Type B pancreatic cell (in vitro differentiated cells): ENCODE data around the gene TOE1. TPM values are rescaled to one million over a fixed set of nuclear protein-coding genes. Genes with fewer than 3 reads are reported as not detected.
A peak's percentile ranks its signal among the peaks of the same experiment; 100 is the strongest.

Source experiments
- DNase-seq: peaks from one replicate; pipeline ENCODE4 v3.0.0; 2021; ENCODE audit warnings: mixed read lengths; ENCODE audit not compliant: unreplicated experiment; ENCODE audit errors: extremely low spot score
- H3K27ac Mint-ChIP-seq: 2 replicates; pipeline ENCODE4 v1.8.0; 2021; ENCODE audit warnings: mild to moderate bottlenecking, mixed read lengths
- H3K27me3 Mint-ChIP-seq: 2 replicates; pipeline ENCODE4 v1.8.0; 2021; ENCODE audit warnings: mixed read lengths
- H3K36me3 Mint-ChIP-seq: 2 replicates; pipeline ENCODE4 v1.8.0; 2021; ENCODE audit warnings: mixed read lengths
- H3K4me1 Mint-ChIP-seq: one replicate; pipeline ENCODE4 v1.8.0; 2021; ENCODE audit warnings: mixed read lengths; ENCODE audit not compliant: unreplicated experiment
- H3K4me3 Mint-ChIP-seq: 2 replicates; pipeline ENCODE4 v1.8.0; 2021; ENCODE audit warnings: mild to moderate bottlenecking, mixed read lengths
- H3K9me3 Mint-ChIP-seq: 2 replicates; pipeline ENCODE4 v1.8.0; 2021; ENCODE audit warnings: mixed read lengths
- total RNA-seq: library from RNA; stranded (reverse); gene quantifications from 2 replicates; pipeline ENCODE4 v1.2.1, GENCODE V29; 2021; ENCODE audit warnings: low replicate concordance
- TF ChIP-seq, protein P1 (sequence below): fragments of 200-600 bp; sonication (generic); conservative IDR thresholded peaks from 2 replicates; pipeline ENCODE4 v1.5.0; 2021; ENCODE audit warnings: antibody characterized with exemption, mild to moderate bottlenecking

The TOE1 gene
- total RNA-seq, 1 donor from 2014 or later = 12.6 TPM

DNA sequence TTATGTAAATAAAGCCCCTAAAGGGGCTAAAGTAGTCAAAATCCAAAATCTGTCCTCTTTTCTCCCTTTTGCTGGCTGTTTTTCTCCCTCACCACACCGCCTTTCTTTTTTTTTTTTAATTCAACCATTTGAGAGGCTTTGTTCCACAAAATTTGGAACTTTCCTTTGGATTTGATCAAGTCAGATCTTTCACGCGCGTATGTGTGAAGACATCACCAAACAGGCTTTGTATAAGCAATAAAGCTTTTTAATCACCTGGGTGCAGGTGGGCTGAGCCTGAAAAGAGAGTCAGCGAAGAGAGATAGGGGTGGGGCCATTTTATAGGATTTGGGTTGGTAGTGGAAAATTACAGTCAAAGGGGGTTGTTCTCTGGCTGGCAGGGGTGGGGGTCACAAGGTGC lies 18.5 kb upstream of the TOE1 start:
- peaks cover 12% of the 10 kb centered on the region for H3K4me1 Mint-ChIP-seq
- H3K4me3 Mint-ChIP-seq = no peak overlapping the region

DNA sequence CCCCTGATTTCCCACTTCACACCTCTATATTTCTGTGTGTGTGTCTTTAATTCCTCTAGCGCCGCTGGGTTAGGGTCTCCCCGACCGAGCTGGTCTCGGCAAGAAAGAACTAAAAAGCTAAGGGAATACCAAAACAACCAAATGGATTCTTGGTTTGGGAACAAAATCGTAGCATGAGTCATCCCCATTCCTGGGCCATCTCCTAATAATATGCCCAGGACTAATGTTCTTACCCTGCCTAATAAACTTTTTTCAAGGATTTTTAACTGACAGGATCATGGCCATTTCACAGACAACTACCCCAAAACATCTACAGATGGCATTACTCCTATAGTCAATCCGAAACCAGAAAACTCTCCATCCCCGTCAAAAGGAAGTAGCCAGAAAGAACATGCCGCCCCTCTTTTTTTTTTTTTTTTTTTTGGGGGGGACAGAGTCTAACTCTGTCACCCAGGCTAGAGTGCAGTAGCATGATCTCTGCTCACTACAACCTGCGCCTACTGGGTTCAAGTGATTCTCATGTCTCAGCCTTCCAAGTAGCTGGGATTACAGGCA lies 17.4 kb upstream of the TOE1 start:
- TF ChIP-seq, protein P1, sequence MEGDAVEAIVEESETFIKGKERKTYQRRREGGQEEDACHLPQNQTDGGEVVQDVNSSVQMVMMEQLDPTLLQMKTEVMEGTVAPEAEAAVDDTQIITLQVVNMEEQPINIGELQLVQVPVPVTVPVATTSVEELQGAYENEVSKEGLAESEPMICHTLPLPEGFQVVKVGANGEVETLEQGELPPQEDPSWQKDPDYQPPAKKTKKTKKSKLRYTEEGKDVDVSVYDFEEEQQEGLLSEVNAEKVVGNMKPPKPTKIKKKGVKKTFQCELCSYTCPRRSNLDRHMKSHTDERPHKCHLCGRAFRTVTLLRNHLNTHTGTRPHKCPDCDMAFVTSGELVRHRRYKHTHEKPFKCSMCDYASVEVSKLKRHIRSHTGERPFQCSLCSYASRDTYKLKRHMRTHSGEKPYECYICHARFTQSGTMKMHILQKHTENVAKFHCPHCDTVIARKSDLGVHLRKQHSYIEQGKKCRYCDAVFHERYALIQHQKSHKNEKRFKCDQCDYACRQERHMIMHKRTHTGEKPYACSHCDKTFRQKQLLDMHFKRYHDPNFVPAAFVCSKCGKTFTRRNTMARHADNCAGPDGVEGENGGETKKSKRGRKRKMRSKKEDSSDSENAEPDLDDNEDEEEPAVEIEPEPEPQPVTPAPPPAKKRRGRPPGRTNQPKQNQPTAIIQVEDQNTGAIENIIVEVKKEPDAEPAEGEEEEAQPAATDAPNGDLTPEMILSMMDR = no peak
- Mint-ChIP-seq H3K4me3 (no peak overlapping the region), H3K9me3 (no peaks in the 10 kb centered on the region), H3K4me1 (peaks cover 12% of the 10 kb centered on the region), H3K27ac (no peak overlapping the region), H3K27me3 (no peaks in the 10 kb centered on the region), H3K36me3 (no peaks in the 10 kb centered on the region)
- no peak for DNase-seq

More for the DNA sequence above, 18.5 kb upstream of the TOE1 start:
- H3K27me3 Mint-ChIP-seq = no peaks in the 10 kb centered on the region
- no peaks in the 10 kb centered on the region for H3K36me3 Mint-ChIP-seq
- TF ChIP-seq, protein P1 = no peak
- H3K9me3 Mint-ChIP-seq = no peaks in the 10 kb centered on the region
- DNase-seq = no peak
- H3K27ac Mint-ChIP-seq = no peak overlapping the region

DNA sequence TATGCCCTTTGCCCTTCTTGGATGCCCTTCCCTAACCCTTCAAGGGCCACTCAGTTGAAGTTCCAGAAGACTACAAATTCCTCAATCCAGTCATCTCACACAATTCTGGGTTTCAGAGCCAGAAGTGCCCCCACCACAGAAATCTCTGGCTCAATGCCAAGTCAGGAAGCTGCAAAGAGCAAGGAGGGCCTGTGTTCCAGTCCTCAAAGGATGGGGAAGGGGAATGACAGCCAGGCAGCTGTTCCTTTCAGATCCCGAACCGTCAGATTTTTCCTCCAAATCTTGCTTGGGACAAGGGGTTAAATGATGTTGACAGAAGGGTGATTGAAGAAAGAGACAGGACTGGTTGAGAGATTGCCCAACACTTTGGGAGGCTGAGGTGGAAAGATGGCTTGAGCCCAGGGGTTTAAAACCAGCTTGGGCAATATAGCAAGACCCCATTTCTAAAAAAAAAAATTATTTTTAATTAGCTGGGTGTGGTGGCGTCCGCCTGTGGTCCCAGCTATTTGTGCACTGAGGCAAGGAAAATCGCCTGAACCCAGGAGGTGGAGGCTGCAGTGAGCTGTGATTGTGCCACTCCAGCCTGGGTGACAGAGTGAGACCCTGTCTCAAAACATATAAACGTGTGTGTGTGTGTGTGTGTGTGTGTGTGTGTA lies 14.0 kb upstream of the TOE1 start:
- DNase-seq = no peak
- Mint-ChIP-seq H3K27me3 (no peaks in the 10 kb centered on the region), H3K4me1 (peaks cover 31% of the 10 kb centered on the region), H3K9me3 (no peaks in the 10 kb centered on the region), H3K4me3 (peak overlapping the region; percentile 85), H3K36me3 (peaks cover 5% of the 10 kb centered on the region), H3K27ac (peak overlapping the region; percentile 61)
- TF ChIP-seq, protein P1 = no peak

DNA sequence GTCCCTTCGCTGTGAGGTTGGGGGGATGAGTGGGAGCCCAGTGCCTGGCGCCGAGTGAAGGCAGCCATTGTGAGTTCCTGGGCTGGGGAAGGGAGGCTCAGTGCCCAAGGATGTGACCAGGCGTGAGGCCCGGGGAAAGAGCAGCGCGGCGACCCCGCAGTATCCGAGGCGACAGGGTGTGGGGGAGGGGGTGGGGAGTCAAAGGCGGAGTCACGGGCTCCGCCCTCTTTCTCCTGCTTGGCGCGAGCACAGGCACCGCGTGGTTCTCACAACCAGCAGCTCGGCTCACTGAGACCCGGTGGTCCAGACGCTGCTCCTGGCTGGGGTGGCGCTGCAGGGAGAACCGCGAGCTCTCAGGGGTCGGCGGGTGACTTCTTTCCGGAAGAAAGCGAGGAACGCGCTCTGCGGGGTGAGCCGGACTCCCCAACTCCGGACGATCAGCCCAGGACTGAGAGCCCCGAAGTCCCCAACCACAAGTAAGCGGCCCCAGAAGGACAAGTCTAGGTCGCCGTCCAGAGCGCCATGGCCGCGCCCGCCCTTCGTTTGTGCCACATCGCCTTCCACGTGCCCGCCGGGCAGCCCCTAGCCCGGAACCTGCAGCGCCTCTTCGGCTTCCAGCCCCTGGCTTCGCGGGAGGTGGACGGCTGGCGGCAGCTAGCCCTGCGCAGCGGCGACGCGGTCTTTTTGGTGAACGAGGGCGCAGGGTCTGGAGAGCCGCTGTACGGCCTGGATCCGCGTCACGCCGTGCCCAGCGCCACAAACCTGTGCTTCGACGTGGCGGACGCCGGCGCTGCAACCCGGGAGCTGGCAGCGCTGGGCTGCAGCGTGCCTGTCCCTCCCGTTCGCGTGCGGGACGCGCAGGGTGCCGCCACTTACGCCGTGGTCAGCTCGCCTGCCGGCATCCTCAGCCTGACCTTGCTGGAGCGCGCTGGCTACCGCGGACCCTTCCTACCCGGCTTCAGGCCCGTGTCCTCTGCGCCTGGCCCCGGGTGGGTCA lies 13.0 kb upstream of the TOE1 start, which contains the start of gene HPDL:
HPDL (plus strand) TSS at position 269 of the 997 bp plus-strand sequence; CDS start at position 523, 254 bp downstream.
- Mint-ChIP-seq H3K27ac (peak within 1 kb of the TSS; percentile 61), H3K36me3 (peaks cover 5% of the 10 kb centered on the region)

More for the DNA sequence above, 13.0 kb upstream of the TOE1 start, which contains the start of gene HPDL:
- TF ChIP-seq, protein P1 = no peak
- DNase-seq = peak; percentile 77
- no peaks in the 10 kb centered on the region for H3K9me3 Mint-ChIP-seq
- no peaks in the 10 kb centered on the region for H3K27me3 Mint-ChIP-seq
- H3K4me3 Mint-ChIP-seq = peak within 1 kb of the TSS; percentile 85
- H3K4me1 Mint-ChIP-seq = peaks cover 26% of the 10 kb centered on the region
